Measurements from ENCODE around the gene CFL1.
A peak's percentile ranks its signal among the peaks of the same experiment; 100 is the strongest.
"Not testable (repeated sequence)": the region's sequence is repeated elsewhere in the genome, so short reads cannot be mapped to it uniquely, and the experiment has no call there.

The CFL1 gene

DNA sequence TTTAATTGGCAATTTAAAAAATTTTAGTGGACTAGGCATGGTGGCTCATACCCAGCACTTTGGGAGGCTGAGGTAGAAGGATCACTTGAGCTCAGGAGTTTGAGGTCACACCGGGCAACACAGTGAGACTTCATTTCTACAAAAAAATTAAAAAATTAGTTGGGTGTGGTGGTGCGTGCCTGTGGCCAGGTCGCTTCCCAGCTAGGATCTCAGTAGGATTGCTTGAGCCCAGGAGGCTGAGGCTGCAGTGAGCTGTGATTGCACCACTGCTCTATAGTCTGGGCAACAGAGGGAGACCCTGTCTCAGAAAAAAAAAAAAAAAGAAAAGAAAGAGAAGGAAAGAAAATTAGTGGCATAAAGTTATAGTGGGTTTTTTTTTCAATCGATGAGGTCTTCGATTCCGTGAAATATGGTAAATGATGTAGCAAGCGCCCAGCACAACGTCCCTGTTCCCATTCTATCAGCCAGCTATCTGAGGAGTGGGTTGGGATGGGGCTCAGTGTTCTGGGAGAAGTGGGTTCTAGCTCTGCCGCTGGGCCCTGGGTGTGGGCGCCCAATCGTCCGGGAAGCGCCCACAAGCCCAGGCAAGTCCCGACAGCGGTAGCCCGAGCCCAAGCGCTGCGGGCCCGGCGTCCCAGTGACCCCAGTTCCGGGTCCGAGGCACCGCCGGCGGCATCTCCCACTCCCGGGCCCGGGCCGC is 40.8 kb upstream of the CFL1 start:
- Histone ChIP-seq H3K27me3 (peaks cover 0 to 55% (median 51%) of the 10 kb centered on the region in 11 experiments; a peak in 19 of 22 replicates), H3K4me2 (peak overlapping the region; percentile 85 to 99 (median 92)), H3K9ac (peak overlapping the region; percentile 64 to 91 (median 83)), H3K9me3 (replicated peaks in 1 of 11) (no peaks in the 10 kb centered on the region), H4K20me1 (peaks cover 0 to 38% (median 5%) of the 10 kb centered on the region in 11 experiments; a peak in 8 of 22 replicates), H3K4me1 (peaks cover 51 to 77% (median 65%) of the 10 kb centered on the region in 10 experiments), H3K27ac (peak overlapping the region; percentile 71 to 85 (median 82)), H3K36me3 (peaks cover 0 to 33% (median 4%) of the 10 kb centered on the region in 11 experiments; a peak in 12 of 22 replicates), H3K4me3 (peak overlapping the region; percentile 66 to 93 (median 77))
- no peak for TF ChIP-seq Cebpa-rat (IDR thresholded peaks at IDR 0.05)

GRCh38 chr11:65897020-65897471 is 39.1 kb upstream of the CFL1 start:
- Histone ChIP-seq H3K9me3 (replicated peaks in 1 of 11) (no peaks in the 10 kb centered on the region), H3K27ac (no peak overlapping the region), H4K20me1 (peaks cover 0 to 54% (median 16%) of the 10 kb centered on the region in 11 experiments; a peak in 18 of 22 replicates), H3K4me2 (peak overlapping the region in 2 of 11 experiments; percentile 85 to 92; a peak in 4 of 22 replicates), H3K9ac (no peak overlapping the region), H3K27me3 (peaks cover 0 to 53% (median 48%) of the 10 kb centered on the region in 11 experiments; a peak in 19 of 22 replicates), H3K4me1 (peaks cover 56 to 82% (median 66%) of the 10 kb centered on the region in 10 experiments), H3K4me3 (no peak overlapping the region), H3K36me3 (peaks cover 0 to 43% (median 4%) of the 10 kb centered on the region in 11 experiments; a peak in 12 of 22 replicates)
- no peak for TF ChIP-seq Cebpa-rat (IDR thresholded peaks at IDR 0.05)

GRCh38 chr11:65896034-65896999 is 38.3 kb upstream of the CFL1 start:
- Histone ChIP-seq H3K27me3 (peaks cover 0 to 46% (median 41%) of the 10 kb centered on the region in 11 experiments; a peak in 19 of 22 replicates), H3K4me3 (no peak overlapping the region), H4K20me1 (peaks cover 0 to 61% (median 23%) of the 10 kb centered on the region in 11 experiments; a peak in 18 of 22 replicates), H3K9me3 (replicated peaks in 1 of 11) (no peaks in the 10 kb centered on the region), H3K27ac (no peak overlapping the region), H3K4me2 (peak overlapping the region in 2 of 11 experiments; percentile 0 to 92; a peak in 5 of 22 replicates), H3K9ac (no peak overlapping the region), H3K36me3 (peaks cover 0 to 44% (median 4%) of the 10 kb centered on the region in 11 experiments; a peak in 12 of 22 replicates), H3K4me1 (peaks cover 60 to 80% (median 69%) of the 10 kb centered on the region in 10 experiments)
- TF ChIP-seq Cebpa-rat (IDR thresholded peaks at IDR 0.05), result no peak

- Histone ChIP-seq H3K4me3 (no peak overlapping the region), H3K4me1 (peaks cover 54 to 77% (median 68%) of the 10 kb centered on the region in 10 experiments), H3K4me2 (peak overlapping the region in 5 of 11 experiments; percentile 1 to 97 (median 9); a peak in 5 of 22 replicates), H3K9me3 (replicated peaks in 1 of 11) (no peaks in the 10 kb centered on the region), H3K27me3 (peaks cover 0 to 39% (median 33%) of the 10 kb centered on the region in 11 experiments; a peak in 19 of 22 replicates), H3K9ac (no peak overlapping the region), H3K27ac (no peak overlapping the region), H3K36me3 (peaks cover 0 to 44% (median 4%) of the 10 kb centered on the region in 11 experiments; a peak in 12 of 22 replicates), H4K20me1 (peaks cover 0 to 69% (median 31%) of the 10 kb centered on the region in 11 experiments; a peak in 18 of 22 replicates)
- no peak for TF ChIP-seq Cebpa-rat (IDR thresholded peaks at IDR 0.05)
Measured at GRCh38 chr11:65895482-65895981, 37.6 kb upstream of the CFL1 start.

DNA sequence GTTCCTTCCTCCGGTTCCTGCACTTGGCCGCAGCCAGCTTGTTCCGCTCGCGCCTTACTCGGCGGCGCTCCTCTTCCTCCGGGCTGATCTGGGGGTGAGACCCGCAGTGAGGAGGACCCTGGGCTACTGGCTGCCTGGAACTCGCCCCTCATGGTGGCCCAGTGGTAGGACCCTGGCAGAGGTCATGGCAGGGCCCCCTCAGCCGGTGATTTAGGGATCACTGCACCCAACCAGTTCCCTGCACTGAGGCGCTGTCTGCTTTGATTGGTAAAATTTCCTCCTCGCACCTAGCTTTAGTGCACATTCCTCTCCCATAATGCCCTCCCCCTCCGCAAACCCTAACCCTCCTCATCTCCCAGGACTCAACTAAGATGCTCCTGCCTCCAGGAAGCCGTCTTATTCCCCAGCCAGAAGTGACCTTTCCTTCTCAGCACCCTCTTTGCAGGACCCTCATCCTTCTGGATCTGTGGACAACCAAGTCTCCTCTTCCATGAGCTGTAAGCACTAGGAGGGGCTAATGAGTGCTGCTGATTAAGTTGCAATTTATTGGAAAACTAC is 36.1 kb upstream of the CFL1 start:
- Histone ChIP-seq H3K4me3 (peak overlapping the region; percentile 41 to 98 (median 85)), H3K9ac (peak overlapping the region; percentile 65 to 97 (median 79)), H3K9me3 (replicated peaks in 1 of 11) (no peaks in the 10 kb centered on the region), H3K27ac (peak overlapping the region; percentile 64 to 89 (median 78)), H3K27me3 (peaks cover 0 to 24% (median 19%) of the 10 kb centered on the region in 11 experiments; a peak in 19 of 22 replicates), H4K20me1 (peaks cover 0 to 69% (median 31%) of the 10 kb centered on the region in 11 experiments; a peak in 18 of 22 replicates), H3K36me3 (peaks cover 0 to 44% (median 4%) of the 10 kb centered on the region in 11 experiments; a peak in 12 of 22 replicates), H3K4me1 (peaks cover 54 to 87% (median 67%) of the 10 kb centered on the region in 10 experiments), H3K4me2 (peak overlapping the region; percentile 92 to 99 (median 95))
- TF ChIP-seq Cebpa-rat (IDR thresholded peaks at IDR 0.05), result no peak

DNA sequence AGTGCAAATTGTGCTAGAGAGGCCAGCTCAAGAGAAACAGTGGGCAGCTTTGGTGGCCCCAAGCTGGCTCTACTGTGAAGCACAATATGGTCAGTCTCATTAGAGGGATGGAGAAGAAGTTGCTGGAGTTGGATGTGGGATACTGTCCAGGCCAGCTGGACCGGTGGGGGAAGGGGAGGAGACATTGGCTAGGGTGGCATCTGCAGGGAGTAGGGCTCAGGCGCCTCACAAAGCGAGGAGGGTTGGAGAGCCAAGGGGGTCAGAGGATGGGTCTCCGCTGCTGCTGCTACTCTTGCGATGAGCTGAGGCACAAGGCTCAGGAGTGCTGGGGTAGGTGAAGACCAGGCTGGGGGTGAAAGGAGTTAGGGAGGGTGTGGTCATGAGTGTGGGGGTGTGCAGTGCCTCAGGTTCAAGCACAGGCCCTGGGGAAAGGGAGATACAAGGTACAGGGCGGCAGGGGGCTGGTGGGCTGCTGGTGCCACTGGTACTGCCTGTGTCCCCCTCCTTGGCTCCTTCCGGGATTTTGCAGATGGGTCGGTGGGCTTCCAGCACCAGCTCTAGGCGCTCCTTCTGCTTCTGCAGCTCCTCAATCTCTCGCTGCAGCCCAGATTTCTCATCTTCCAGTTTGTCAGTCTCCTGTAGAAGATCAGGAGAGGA is 34.8 kb upstream of the CFL1 start:
- Histone ChIP-seq H3K36me3 (peaks cover 0 to 37% (median 4%) of the 10 kb centered on the region in 11 experiments; a peak in 12 of 22 replicates), H3K4me3 (peak overlapping the region; percentile 73 to 98 (median 87); a peak in 19 of 20 replicates), H4K20me1 (peaks cover 0 to 58% (median 31%) of the 10 kb centered on the region in 11 experiments; a peak in 18 of 22 replicates), H3K9me3 (replicated peaks in 1 of 11) (no peaks in the 10 kb centered on the region), H3K27ac (peak overlapping the region in 8 of 11 experiments; percentile 84 to 94 (median 92); a peak in 14 of 22 replicates), H3K9ac (peak overlapping the region; percentile 84 to 98 (median 89); a peak in 19 of 22 replicates), H3K4me2 (peak overlapping the region; percentile 92 to 99 (median 95)), H3K27me3 (peaks cover 0 to 11% (median 5%) of the 10 kb centered on the region in 11 experiments; a peak in 13 of 22 replicates), H3K4me1 (peaks cover 51 to 78% (median 63%) of the 10 kb centered on the region in 10 experiments)
- TF ChIP-seq Cebpa-rat (IDR thresholded peaks at IDR 0.05), result no peak

GRCh38 chr11:65892137-65892540 is 34.2 kb upstream of the CFL1 start:
- H3K9me3 ChIP-seq (replicated peaks in 1 of 11); H3K27me3 ChIP-seq: not testable (repeated sequence)
- Histone ChIP-seq H3K4me1 (peaks cover 57 to 78% (median 70%) of the 10 kb centered on the region in 10 experiments), H4K20me1 (peaks cover 0 to 56% (median 31%) of the 10 kb centered on the region in 11 experiments; a peak in 18 of 22 replicates), H3K9ac (peak overlapping the region; percentile 84 to 98 (median 89)), H3K4me2 (peak overlapping the region; percentile 92 to 99 (median 95)), H3K36me3 (peaks cover 0 to 31% (median 4%) of the 10 kb centered on the region in 11 experiments; a peak in 12 of 22 replicates), H3K27ac (peak overlapping the region; percentile 22 to 94 (median 88); a peak in 21 of 22 replicates), H3K4me3 (peak overlapping the region; percentile 73 to 98 (median 87))

Measured in BLaER1 treated with 17β-estradiol and CSF1 and Interleukin-3, amounts not matched to agents 10 nM and 100 nM (cell line).